ENCODE data around the gene C8G.

- TF ChIP-seq POLR2A (IDR thresholded peaks at IDR 0.05; ENCODE audit: low read depth, low read length) (no peak), POLR2AphosphoS5 (IDR thresholded peaks at IDR 0.05; ENCODE audit: low read depth, low read length) (no peak), TAF1 (IDR thresholded peaks at IDR 0.05; ENCODE audit: borderline replicate concordance, low read depth, low read length) (no peak)
Measured at GRCh38 chr9:136947955-136948510, 3.0 kb downstream of the C8G start.
